HG02642 (cell line): Measurements from ENCODE around the gene KLHL3.

Experiments
- ATAC-seq: cut with Tn5 transposase; IDR thresholded peaks from one replicate; pipeline ENCODE4 v1.9.1; 2021; ENCODE audit warnings: mild to moderate bottlenecking; ENCODE audit not compliant: unreplicated experiment, poor library complexity

The KLHL3 gene

DNA sequence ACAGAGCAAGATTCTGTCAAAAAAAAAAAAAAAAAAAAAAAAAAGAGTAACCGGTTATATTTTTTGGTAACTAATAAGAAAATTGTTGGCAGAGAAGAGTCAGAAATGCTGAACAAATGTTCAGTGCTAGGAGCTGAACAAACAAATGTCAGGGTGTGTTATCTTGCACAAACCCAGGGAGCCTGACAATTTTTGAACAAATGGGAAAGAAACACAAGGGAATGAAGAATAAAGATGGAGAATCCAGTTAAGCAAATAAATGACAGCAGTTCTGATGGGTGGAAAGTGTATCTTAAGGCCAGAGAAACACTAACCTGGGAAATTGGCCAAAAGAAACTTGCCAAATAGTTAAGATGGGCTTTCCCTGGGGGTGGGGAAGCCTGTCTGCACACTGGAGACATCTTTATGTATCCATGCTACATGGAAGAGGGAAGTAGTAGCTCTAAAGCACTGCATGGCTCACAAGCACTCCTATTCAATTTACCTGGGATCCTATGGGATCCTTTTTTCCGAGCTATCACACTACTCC, 23.7 kb downstream of the KLHL3 start:
- ATAC-seq, result no peak

DNA sequence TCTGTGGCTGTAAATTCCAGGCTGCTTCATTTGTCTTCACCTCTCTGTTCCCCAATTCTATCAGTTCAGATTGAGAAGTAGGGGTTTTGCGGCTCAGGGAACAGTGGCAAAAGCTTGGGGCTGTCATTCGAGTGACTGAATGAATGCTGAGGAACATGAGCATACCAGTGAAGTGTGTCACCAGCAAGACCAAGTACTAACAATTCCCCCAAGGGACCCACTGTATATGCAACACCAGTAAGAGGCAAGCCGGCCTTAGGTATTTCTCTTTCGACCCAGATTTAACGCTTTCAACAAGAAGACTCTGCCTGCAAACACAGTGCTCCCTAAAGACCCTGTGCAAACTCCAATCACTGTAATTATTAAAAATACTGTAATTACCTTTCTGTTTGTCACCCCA, 25.8 kb downstream of the KLHL3 start:
- ATAC-seq, result no peak

DNA sequence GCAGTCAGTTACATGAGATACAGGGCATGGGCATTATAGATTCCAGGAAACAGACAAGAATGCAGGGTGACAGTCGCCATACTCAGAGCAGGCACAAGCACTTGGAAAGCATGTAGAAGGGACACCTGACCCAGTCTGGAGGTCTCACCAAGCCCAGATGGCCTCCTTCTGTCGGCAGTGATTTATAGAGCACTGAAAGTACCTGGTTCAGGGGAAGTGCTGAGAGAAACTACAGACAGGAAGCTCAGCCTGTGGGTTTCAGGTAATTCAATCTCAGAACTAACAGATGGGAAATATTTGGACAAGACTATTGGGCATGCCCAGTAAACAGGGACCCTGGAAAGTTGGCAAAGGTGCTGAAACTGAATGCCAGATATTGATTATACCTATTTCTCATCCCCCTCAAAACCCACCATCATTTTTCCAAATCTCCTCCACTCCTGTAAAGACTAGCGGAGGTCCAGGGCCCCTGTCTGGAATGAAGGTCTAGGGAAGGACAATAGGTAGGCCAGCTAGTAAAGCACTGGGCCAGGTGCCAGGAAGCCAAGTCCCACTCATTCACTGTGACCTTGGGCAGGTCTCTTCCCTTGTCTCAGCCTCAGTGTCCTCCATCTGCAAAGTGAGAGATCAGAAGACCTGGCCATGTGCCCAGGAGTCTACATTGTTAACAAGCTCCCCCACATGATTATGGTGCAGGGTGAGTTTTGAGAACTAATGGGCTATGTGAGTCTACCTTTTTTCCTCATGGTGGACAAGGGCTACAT, 26.9 kb downstream of the KLHL3 start:
- no peak for ATAC-seq

GRCh38 chr5:137708062-137708461, 27.8 kb downstream of the KLHL3 start:
- no peak for ATAC-seq

DNA sequence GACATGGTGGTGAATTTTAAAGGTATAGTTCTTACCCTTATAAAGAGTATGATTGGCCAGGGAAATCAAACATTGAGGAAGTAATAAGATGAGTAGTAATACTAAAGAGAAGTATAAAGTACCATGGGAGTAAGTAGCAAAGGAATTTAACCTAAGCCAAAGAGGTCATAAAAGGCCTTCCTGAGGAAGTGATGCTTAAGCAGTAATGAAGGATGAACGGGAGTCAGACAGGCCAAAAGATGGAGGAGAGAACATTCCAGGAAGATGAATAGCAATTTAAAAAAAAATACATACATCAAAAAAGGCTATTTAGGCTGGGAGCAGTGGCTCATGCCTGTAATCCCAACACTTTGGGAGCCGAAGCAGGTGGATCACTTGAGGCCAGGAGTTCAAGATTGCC, 29.0 kb downstream of the KLHL3 start:
- ATAC-seq, result no peak

DNA sequence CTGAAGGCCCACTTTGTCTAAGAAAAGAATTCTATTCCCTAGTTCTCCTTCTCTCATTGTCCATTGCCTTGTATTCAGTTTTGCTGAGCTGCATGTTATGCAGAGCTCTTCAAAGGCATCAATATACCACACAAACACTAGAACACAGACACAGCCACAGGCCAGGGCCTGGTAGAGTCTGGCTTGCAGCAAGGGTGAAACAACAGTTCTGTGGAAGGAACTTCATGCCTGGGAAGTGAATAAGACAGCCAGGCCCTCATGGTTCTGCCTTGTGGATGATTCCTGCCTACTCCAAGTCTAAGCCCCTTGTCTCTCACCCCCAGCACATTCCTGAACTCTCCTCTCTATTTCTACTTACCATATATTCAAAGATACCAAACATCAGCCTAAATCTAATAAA, 30.8 kb downstream of the KLHL3 start:
- ATAC-seq, result no peak

DNA sequence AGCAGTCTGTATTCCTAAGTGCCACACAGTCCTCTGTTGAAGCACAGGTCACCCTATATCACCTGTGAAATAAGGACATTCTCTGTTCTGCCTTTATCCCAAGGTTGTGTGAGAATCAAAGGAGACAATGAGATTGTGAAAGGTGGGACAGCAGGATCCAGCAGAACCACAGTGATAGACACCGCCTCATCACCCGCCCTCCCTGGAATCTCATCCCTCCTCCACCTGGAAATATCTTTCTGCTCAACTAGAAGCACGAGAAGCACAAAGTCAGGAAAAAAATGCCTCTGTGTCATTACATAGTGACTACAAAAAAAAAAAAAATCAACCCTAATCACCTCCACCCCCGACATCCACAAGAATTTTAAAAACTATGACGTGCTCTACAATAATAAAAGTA, 32.3 kb downstream of the KLHL3 start:
- ATAC-seq, result no peak

GRCh38 chr5:137700282-137700680, 35.6 kb downstream of the KLHL3 start:
- ATAC-seq, result no peak

DNA sequence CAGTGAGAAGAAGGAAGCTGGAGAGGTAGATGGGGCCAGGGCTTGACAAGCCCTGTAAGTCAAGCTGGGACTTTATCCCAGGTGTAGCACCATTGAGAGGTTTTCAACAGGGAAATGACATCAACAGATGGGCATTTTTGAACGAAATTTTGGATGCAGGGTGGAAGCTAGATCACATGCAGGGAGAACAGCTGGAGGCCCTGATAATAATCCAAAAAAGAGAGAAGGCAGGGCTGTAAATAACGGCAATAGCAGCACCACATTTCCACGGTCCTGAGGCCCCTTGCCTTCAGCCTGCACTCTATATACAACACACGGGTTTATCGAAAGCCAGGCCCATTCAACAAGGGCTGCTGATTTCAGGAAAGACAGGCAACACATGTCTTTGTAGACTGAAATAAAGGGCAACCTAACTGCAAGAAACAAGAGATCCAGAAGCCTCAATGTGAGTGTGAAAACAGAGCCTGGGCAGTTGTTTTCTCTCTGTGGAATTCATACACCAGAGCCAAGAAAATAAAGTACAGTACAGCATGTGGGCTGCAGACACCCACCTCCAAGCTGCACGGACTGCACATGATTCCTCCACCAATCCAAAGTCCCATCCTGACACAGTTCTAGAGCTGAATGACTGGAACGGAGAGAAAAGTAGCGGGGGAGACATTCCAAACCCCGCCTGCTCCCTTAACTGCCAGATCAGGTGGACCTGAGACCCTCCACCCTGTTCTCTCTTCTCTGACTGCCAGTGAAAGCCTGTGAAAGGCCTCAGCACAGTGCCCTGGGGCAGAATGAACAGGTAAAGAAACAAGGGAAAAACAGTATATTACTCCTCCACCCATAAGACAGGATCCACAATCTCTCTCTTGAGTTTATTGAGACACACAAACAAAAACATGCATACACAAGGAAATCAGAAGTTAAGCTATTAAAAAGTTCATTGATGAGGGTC, 36.3 kb downstream of the KLHL3 start:
- no peak for ATAC-seq

DNA sequence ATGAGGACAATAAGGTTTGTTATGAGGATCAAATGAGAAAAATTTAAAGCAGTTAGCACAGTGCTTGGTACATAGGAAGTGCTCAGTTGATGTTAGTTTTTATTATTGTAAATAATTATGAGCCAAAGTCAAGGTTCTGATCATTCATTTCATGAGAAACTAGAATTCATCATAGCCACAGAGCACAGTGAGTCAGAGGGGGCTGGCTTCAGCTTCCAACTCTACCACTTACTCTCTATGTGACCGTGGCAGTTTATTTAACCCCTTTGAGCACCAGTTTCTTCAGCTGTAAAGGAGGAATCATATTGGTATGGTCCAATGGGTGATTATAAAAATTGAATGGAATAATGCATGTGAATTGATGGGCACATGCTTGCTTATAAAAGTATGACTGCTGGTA, 39.4 kb downstream of the KLHL3 start:
- ATAC-seq, result no peak

- ATAC-seq, result no peak
These were observed 40.0 kb downstream of the KLHL3 start for GRCh38 chr5:137695651-137696428.

GRCh38 chr5:137693951-137694721, 41.8 kb downstream of the KLHL3 start:
- no peak for ATAC-seq

DNA sequence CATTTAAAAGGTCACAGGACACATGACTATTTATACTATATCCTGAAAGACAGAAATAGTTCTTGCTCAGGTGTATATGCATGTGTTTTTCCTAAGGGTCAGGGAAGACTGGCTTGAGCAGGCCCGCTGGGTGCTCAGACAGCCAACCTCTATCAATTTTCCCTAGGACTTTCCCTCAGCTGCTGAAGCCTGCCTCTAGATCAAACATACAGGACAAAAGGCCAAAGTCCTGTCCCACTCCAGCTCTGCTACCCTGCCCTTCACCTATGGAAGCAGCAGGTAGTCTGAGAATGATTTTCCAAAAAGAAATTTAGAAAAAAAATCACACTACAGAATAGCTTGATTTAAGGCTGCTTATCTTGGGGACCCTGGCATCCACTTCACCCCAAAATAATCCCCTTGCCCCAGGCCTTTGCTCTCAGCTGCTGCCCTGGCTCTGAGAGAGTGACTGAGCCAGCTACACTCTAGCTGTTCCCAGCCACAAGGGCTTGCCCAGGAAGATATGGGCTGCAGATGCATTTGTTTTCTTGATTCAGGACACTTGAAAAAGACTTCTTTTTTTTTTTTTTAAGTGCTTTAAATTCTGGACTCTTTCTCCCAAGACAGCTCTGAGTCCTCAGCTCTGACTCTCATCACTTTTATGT, 42.5 kb downstream of the KLHL3 start:
- ATAC-seq, result no peak

- ATAC-seq, result no peak
These were observed 46.6 kb downstream of the KLHL3 start for GRCh38 chr5:137689306-137689705.

- ATAC-seq, result no peak
These were observed 47.6 kb downstream of the KLHL3 start for GRCh38 chr5:137688210-137688840.

- no peak for ATAC-seq
These were observed 51.1 kb downstream of the KLHL3 start for GRCh38 chr5:137684761-137685160.

DNA sequence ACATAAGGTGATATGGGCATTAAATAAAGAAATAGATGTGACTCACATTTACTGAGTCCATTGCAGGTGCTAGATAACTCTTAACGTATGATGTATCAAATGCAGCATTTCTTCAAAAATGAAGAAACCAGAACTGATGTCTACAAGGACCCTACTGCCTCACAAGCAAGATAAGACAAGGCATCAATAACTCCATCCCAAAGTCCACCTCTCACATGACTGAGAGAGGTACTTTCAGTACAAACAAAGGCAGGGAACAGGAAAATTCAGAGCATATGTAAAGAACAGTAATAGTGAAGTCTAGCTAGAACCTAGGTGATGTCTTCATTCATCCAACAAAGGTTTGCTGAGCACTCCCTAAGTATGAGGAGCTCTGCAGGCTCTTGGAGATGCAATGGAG, 54.7 kb downstream of the KLHL3 start:
- no peak for ATAC-seq

DNA sequence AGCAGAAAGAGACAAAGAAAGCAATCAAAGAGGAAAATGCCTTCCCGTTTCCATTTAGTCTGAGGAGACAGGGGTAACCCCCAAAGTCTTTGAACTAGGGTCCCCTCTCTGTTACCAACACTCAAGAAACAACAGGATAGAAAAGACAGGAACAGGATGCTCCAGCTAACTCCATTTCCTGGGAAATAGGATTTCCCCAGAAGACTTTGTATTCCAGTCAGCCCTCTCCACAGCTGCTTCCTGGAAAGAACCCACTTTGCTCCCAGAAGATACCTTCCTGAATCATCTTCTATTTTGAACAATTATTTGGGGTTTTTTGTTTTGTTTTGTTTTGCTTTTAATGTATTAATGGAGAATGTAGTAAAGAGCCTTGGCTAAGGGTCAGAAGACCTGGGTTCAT, 56.0 kb downstream of the KLHL3 start:
- no peak for ATAC-seq

DNA sequence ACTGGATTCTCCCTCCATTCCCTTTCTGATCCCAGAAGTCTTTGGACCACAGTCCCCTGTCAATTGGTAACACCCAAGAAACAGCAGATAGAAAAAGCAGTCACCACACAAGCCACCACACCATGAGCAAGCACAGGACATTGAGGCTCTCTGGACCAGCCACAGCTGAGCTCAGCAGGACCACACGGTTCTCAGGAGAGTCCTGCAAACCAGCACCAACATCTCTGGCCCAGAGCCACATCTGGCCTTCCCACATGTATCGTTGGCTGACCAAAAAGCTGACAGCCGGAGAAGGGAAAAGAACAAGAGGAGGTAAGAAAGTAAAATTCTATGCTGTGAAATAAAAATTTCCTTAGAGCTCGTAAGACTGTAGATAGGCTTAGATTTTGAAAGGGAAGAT, 56.7 kb downstream of the KLHL3 start:
- no peak for ATAC-seq
